Central memory CD4-positive, alpha-beta T cell (primary cell): ENCODE data around the gene ANP32B.
"Not testable (repeated sequence)": the region's sequence is repeated elsewhere in the genome, so short reads cannot be mapped to it uniquely, and the experiment has no call there.

ENCODE experiments used
- DNase-seq: peaks from one replicate; pipeline ENCODE4 v3.0.0; 2022
- total RNA-seq, 3 experiments: gene quantifications; one replicate each; lab custom pipeline; 2026; lab: John Stamatoyannopoulos, UW

ANP32B gene
- total RNA-seq = 24.8 to 58.2 (median 38.8) reads per million in 3 experiments

- peak; percentile 94 for DNase-seq
Observed at GRCh38 chr9:97982683-97983588, at the start of gene ANP32B. Gene ANP32B, plus strand, starts transcription at chr9:97983341. Its CDS starts 215 bp downstream, at chr9:97983556.

GRCh38 chr9:97934321-97935115 is 48.6 kb upstream of the ANP32B start:
- DNase-seq = no peak

- no peak for DNase-seq
Observed at GRCh38 chr9:97935276-97935675, 47.9 kb upstream of the ANP32B start.

- DNase-seq = no peak
Observed at GRCh38 chr9:97936998-97937397, 46.1 kb upstream of the ANP32B start.

GRCh38 chr9:97938081-97938644 is 45.0 kb upstream of the ANP32B start, which contains the start of gene HEMGN:
Gene HEMGN, minus strand, starts transcription at chr9:97938172. Its CDS starts 36 bp downstream, at chr9:97938136.
- DNase-seq = peak; percentile 73

GRCh38 chr9:97940233-97940632 is 42.9 kb upstream of the ANP32B start:
- no peak for DNase-seq

GRCh38 chr9:97940741-97941140 is 42.4 kb upstream of the ANP32B start:
- no peak for DNase-seq

GRCh38 chr9:97941323-97941722 is 41.8 kb upstream of the ANP32B start:
- DNase-seq = no peak

GRCh38 chr9:97943308-97943855 is 39.8 kb upstream of the ANP32B start:
- DNase-seq = no peak

GRCh38 chr9:97944612-97945011 is 38.5 kb upstream of the ANP32B start:
- no peak for DNase-seq

- DNase-seq = not testable (repeated sequence)
Observed at GRCh38 chr9:97945470-97945869, 37.7 kb upstream of the ANP32B start.

- DNase-seq = not testable (repeated sequence)
Observed at GRCh38 chr9:97947094-97947493, 36.0 kb upstream of the ANP32B start.

GRCh38 chr9:97950873-97951272 is 32.3 kb upstream of the ANP32B start:
- DNase-seq = not testable (repeated sequence)

- peak; percentile 60 for DNase-seq
Observed at GRCh38 chr9:97954550-97954989, 28.6 kb upstream of the ANP32B start.

- no peak for DNase-seq
Observed at GRCh38 chr9:97956331-97956730, 26.8 kb upstream of the ANP32B start.

- DNase-seq = no peak
Observed at GRCh38 chr9:97958812-97959511, 24.2 kb upstream of the ANP32B start.

GRCh38 chr9:97959585-97959984 is 23.6 kb upstream of the ANP32B start:
- no peak for DNase-seq

GRCh38 chr9:97960678-97961328 is 22.3 kb upstream of the ANP32B start:
- not testable (repeated sequence) for DNase-seq

- no peak for DNase-seq
Observed at GRCh38 chr9:97961361-97961760, 21.8 kb upstream of the ANP32B start.

- no peak for DNase-seq
Observed at GRCh38 chr9:97962136-97962535, 21.0 kb upstream of the ANP32B start.

GRCh38 chr9:97962575-97962974 is 20.6 kb upstream of the ANP32B start:
- no peak for DNase-seq
